Trophoblast cell (in vitro differentiated cells and primary cell): ENCODE data around the gene PPP4R3B.
"Not testable (repeated sequence)": the region's sequence is repeated elsewhere in the genome, so short reads cannot be mapped to it uniquely, and the experiment has no call there.

Experiments used
- DNase-seq, 2 donors: peaks; one replicate each; pipeline ENCODE4 v3.0.0-alpha.2; 2016
- H2AFZ ChIP-seq: 2 replicates; pipeline ENCODE4 v1.6.1; 2013; ENCODE audit warnings: low read length, moderate library complexity, mild to moderate bottlenecking; ENCODE audit not compliant: insufficient read depth, poor library complexity
- H2AK5ac ChIP-seq: 2 replicates; pipeline ENCODE4 v1.6.1; 2013; ENCODE audit warnings: mild to moderate bottlenecking, low read length
- H2BK120ac ChIP-seq: 2 replicates; pipeline ENCODE4 v1.6.1; 2013; ENCODE audit warnings: low read length, mild to moderate bottlenecking, moderate library complexity; ENCODE audit not compliant: insufficient read depth, poor library complexity
- H2BK12ac ChIP-seq: 2 replicates; pipeline ENCODE4 v1.6.1; 2013; ENCODE audit warnings: mild to moderate bottlenecking, low read length, moderate library complexity
- H2BK5ac ChIP-seq: 2 replicates; pipeline ENCODE4 v1.6.1; 2013; ENCODE audit warnings: low read length, low read depth, moderate library complexity, mild to moderate bottlenecking; ENCODE audit not compliant: poor library complexity
- H3K14ac ChIP-seq: 2 replicates; pipeline ENCODE4 v1.6.1; 2013; ENCODE audit warnings: mild to moderate bottlenecking, low read length
- H3K18ac ChIP-seq: 2 replicates; pipeline ENCODE4 v1.6.1; 2013; ENCODE audit warnings: mild to moderate bottlenecking, low read length
- H3K23ac ChIP-seq: 2 replicates; pipeline ENCODE4 v1.6.1; 2013; ENCODE audit warnings: low read length
- H3K27ac ChIP-seq: 2 replicates; pipeline ENCODE4 v1.5.1; 2013; ENCODE audit warnings: low read depth, mild to moderate bottlenecking, inconsistent platforms, low read length, moderate library complexity
- H3K27me3 ChIP-seq: 2 replicates; pipeline ENCODE4 v1.6.1; 2013; ENCODE audit warnings: inconsistent platforms, mild to moderate bottlenecking, low read length, moderate library complexity; ENCODE audit not compliant: insufficient read depth
- H3K36me3 ChIP-seq, 2 experiments: 1 replicate in 1 of 2; 2 replicates in 1 of 2; pipeline ENCODE4 v1.6.1; 2013; ENCODE audit warnings: low read length in 2 of 2, mild to moderate bottlenecking in 2 of 2, moderate library complexity in 1 of 2; ENCODE audit not compliant: insufficient read depth in 2 of 2, control insufficient read depth in 1 of 2
- H3K4ac ChIP-seq: 2 replicates; pipeline ENCODE4 v1.6.1; 2013; ENCODE audit warnings: low read depth, mild to moderate bottlenecking, low read length, moderate library complexity
- H3K4me1 ChIP-seq, 2 experiments: 1 replicate in 1 of 2; 2 replicates in 1 of 2; pipeline ENCODE4 v1.6.1; 2013; ENCODE audit warnings: low read length in 2 of 2, mild to moderate bottlenecking in 2 of 2, moderate library complexity in 1 of 2; ENCODE audit not compliant: insufficient read depth in 2 of 2, control insufficient read depth in 1 of 2
- H3K4me2 ChIP-seq: 2 replicates; pipeline ENCODE4 v1.6.1; 2013; ENCODE audit warnings: inconsistent platforms, mild to moderate bottlenecking, low read length, moderate library complexity
- H3K4me3 ChIP-seq: 2 replicates; pipeline ENCODE4 v1.5.1; 2013; ENCODE audit warnings: mild to moderate bottlenecking, low read depth, low read length, inconsistent platforms
- H3K79me1 ChIP-seq: one replicate; pipeline ENCODE4 v1.6.1; 2013; ENCODE audit warnings: low read length
- H3K79me2 ChIP-seq: 2 replicates; pipeline ENCODE4 v1.6.1; 2013; ENCODE audit warnings: low read length, mild to moderate bottlenecking; ENCODE audit not compliant: control insufficient read depth, insufficient read depth, poor library complexity
- H3K9ac ChIP-seq: 2 replicates; pipeline ENCODE4 v1.6.1; 2013; ENCODE audit warnings: mild to moderate bottlenecking, low read length
- H3K9me3 ChIP-seq: 2 replicates; pipeline ENCODE4 v1.6.1; 2013; ENCODE audit warnings: low read depth, mild to moderate bottlenecking, control low read depth, inconsistent platforms, low read length; ENCODE audit not compliant: insufficient read depth
- H4K12ac ChIP-seq: 2 replicates; pipeline ENCODE4 v1.6.1; 2013; ENCODE audit warnings: low read depth, mild to moderate bottlenecking, low read length, moderate library complexity
- H4K8ac ChIP-seq: 2 replicates; pipeline ENCODE4 v1.6.1; 2013; ENCODE audit warnings: low read depth, mild to moderate bottlenecking, low read length, moderate library complexity
- H4K91ac ChIP-seq: one replicate; pipeline ENCODE4 v1.6.1; 2013; ENCODE audit warnings: low read depth, mild to moderate bottlenecking, low read length, moderate library complexity
- WGBS: extraction: QIAGEN DNeasy Blood & Tissue Kit; methylation state at CpG from one replicate; pipeline ENCODE4 v1.1.7; 2013; ENCODE audit warnings: missing lambda C conversion rate; ENCODE audit not compliant: insufficient read length, insufficient coverage; ENCODE audit errors: extremely low coverage; 5-methylcytosine and 5-hydroxymethylcytosine counted together

PPP4R3B gene

DNA sequence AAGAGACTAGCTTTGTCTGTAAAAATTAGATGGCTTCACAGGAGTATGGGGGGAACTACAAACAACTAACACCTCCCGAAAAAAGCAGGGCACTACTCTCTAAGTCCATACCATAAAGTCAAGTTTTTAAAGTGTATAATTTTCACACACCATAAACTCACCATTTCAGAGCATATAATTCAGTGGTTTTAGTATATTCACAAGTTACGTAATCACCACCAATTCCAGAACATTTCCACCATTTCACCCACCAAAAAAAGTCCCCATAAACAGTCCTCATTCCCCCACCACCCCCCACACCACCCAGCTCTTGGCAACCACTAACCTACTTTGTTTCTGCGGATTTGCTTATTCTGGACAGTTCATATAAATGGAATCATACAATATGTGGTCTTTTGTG lies 64.1 kb downstream of the PPP4R3B start:
- Histone ChIP-seq H3K36me3 (peaks cover 0 to 12% of the 10 kb centered on the region in 2 experiments), H3K27ac (no peak overlapping the region), H4K8ac (no peak overlapping the region), H3K23ac (no peak overlapping the region), H2BK12ac (no peak overlapping the region), H3K79me2 (no peaks in the 10 kb centered on the region), H3K9me3 (no peaks in the 10 kb centered on the region), H3K4me3 (no peak overlapping the region), H3K4me2 (no peak overlapping the region), H2AFZ (no peak overlapping the region), H3K27me3 (no peaks in the 10 kb centered on the region), H4K12ac (no peak overlapping the region), H3K4ac (no peak overlapping the region), H2BK5ac (no peak overlapping the region), H3K4me1 (no peaks in the 10 kb centered on the region), H3K18ac (no peak overlapping the region), H2BK120ac (no peak overlapping the region), H2AK5ac (no peak overlapping the region), H3K9ac (no peak overlapping the region), H4K91ac (no peak overlapping the region), H3K79me1 (no peaks in the 10 kb centered on the region), H3K14ac (no peak overlapping the region)
- no CpG with 5 or more reads among the region's 3 CpGs for WGBS
- no peak for DNase-seq

- H3K79me1 ChIP-seq = no peaks in the 10 kb centered on the region
- H2BK5ac ChIP-seq = no peak overlapping the region
- peaks cover 0 to 11% of the 10 kb centered on the region in 2 experiments for H3K36me3 ChIP-seq
- WGBS = no CpG with 5 or more reads among the region's 4 CpGs
- no peak overlapping the region for H2AK5ac ChIP-seq
- no peak overlapping the region for H4K91ac ChIP-seq
- no peak overlapping the region for H3K4me3 ChIP-seq
- no peak overlapping the region for H3K14ac ChIP-seq
- H3K27ac ChIP-seq = no peak overlapping the region
- H4K12ac ChIP-seq = no peak overlapping the region
- H2BK12ac ChIP-seq = no peak overlapping the region
- H3K4me1 ChIP-seq = peaks cover 0 to 2% of the 10 kb centered on the region in 2 experiments
- DNase-seq = no peak
- no peak overlapping the region for H3K23ac ChIP-seq
- H2BK120ac ChIP-seq = no peak overlapping the region
- H3K18ac ChIP-seq = no peak overlapping the region
- H3K79me2 ChIP-seq = no peaks in the 10 kb centered on the region
- no peak overlapping the region for H2AFZ ChIP-seq
- no peaks in the 10 kb centered on the region for H3K27me3 ChIP-seq
- no peak overlapping the region for H3K4me2 ChIP-seq
- no peak overlapping the region for H3K9ac ChIP-seq
- H4K8ac ChIP-seq = no peak overlapping the region
- H3K4ac ChIP-seq = no peak overlapping the region
- H3K9me3 ChIP-seq = no peaks in the 10 kb centered on the region
Measured at GRCh38 chr2:55550368-55551102, 66.9 kb downstream of the PPP4R3B start.

DNA sequence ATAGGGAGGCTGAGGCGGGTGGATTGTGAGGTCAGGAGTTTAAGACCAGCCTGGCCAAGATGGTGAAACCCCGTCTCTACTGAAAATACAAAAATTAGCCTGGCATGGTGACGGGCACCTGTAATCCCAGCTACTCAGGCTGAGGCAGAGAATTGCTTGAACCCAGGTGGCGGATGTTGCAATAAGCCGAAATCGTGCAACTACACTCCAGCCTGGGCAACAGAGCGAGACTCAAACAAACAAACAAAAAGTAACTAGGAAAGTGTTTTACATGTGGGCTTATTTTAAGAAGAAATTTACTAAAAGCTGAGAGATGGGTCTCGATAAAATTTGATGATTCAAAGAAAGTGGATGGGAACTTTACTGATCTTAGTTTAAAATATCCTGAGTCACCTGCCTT lies 69.7 kb downstream of the PPP4R3B start:
- H2BK12ac ChIP-seq, H3K4me2 ChIP-seq, H3K4ac ChIP-seq, H4K12ac ChIP-seq, H3K79me2 ChIP-seq, H2BK5ac ChIP-seq, H3K14ac ChIP-seq, H3K27me3 ChIP-seq, H3K18ac ChIP-seq, H2AFZ ChIP-seq, H3K36me3 ChIP-seq, H2AK5ac ChIP-seq, H3K4me1 ChIP-seq, H3K79me1 ChIP-seq, H3K27ac ChIP-seq, H3K4me3 ChIP-seq, H2BK120ac ChIP-seq, H3K23ac ChIP-seq, H3K9me3 ChIP-seq, H4K91ac ChIP-seq, H4K8ac ChIP-seq, H3K9ac ChIP-seq: not testable (repeated sequence)
- WGBS = no CpG with 5 or more reads among the region's 8 CpGs
- DNase-seq = peak; percentile 22 to 60

DNA sequence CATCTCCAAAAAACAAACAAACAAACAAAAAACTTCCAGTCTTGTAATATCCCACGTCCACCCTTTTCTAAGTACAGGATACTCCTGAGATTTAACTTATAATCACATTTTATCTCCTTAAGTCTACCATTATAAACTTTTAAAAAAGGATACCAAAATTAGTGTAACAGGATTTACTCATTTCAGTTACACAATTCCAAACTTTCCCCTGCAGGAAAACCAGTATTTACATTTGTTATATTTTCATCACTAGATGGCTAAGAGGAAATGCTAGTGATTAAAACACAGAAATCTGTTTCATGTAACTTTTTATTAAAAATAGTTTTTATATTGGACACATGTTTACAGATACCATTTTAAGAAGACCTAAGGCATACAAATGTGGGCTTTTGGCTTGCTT lies 70.4 kb downstream of the PPP4R3B start:
- no peaks in the 10 kb centered on the region for H3K27me3 ChIP-seq
- no peak overlapping the region for H3K23ac ChIP-seq
- H3K9me3 ChIP-seq = no peaks in the 10 kb centered on the region
- H3K4ac ChIP-seq = no peak overlapping the region
- no peak overlapping the region for H2AFZ ChIP-seq
- H3K4me2 ChIP-seq = no peak overlapping the region
- no peaks in the 10 kb centered on the region for H3K79me2 ChIP-seq
- peaks cover 0 to 2% of the 10 kb centered on the region in 2 experiments for H3K4me1 ChIP-seq
- no peak overlapping the region for H2BK5ac ChIP-seq
- DNase-seq = no peak
- no peak overlapping the region for H3K14ac ChIP-seq
- WGBS = no CpG with 5 or more reads among the region's 1 CpG
- no peak overlapping the region for H3K4me3 ChIP-seq
- H3K18ac ChIP-seq = no peak overlapping the region
- no peak overlapping the region for H3K27ac ChIP-seq
- no peak overlapping the region for H4K12ac ChIP-seq
- H3K36me3 ChIP-seq = peaks cover 0 to 6% of the 10 kb centered on the region in 2 experiments
- no peak overlapping the region for H4K91ac ChIP-seq
- no peak overlapping the region for H4K8ac ChIP-seq
- no peak overlapping the region for H2BK120ac ChIP-seq
- H2BK12ac ChIP-seq = no peak overlapping the region
- no peaks in the 10 kb centered on the region for H3K79me1 ChIP-seq
- H3K9ac ChIP-seq = no peak overlapping the region
- no peak overlapping the region for H2AK5ac ChIP-seq
